GM21576 (cell line): ENCODE data around the gene RARRES2.
A peak's percentile ranks its signal among the peaks of the same experiment; 100 is the strongest.

ENCODE experiments used
- ATAC-seq: cut with Tn5 transposase; IDR thresholded peaks from one replicate; pipeline ENCODE4 v1.9.1; 2021; ENCODE audit warnings: mild to moderate bottlenecking, moderate library complexity; ENCODE audit not compliant: unreplicated experiment

RARRES2 gene

GRCh38 chr7:150339409-150339809 is 2.0 kb downstream of the RARRES2 start:
- no peak for ATAC-seq

- ATAC-seq = no peak
Observed at GRCh38 chr7:150338166-150338829, 3.1 kb downstream of the RARRES2 start.

- no peak for ATAC-seq
Observed at GRCh38 chr7:150337659-150338081, 3.8 kb downstream of the RARRES2 start.

DNA sequence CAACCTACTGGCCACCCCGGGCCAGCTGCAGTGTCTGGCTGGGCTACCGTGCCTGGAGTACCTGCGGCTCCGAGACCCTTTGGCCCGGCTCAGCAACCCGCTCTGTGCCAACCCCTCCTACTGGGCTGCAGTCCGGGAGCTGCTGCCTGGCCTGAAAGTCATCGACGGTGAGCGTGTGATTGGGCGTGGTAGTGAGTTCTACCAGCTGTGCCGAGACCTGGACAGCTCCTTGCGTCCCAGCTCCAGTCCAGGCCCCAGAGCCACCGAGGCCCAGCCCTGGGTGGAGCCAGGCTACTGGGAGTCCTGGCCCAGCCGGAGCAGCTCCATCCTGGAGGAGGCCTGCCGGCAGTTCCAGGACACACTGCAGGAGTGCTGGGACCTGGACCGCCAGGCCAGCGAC is 4.2 kb downstream of the RARRES2 start:
- no peak for ATAC-seq

GRCh38 chr7:150336746-150337145 is 4.7 kb downstream of the RARRES2 start:
- no peak for ATAC-seq

GRCh38 chr7:150335774-150336112 is 5.7 kb downstream of the RARRES2 start:
- no peak for ATAC-seq

- no peak for ATAC-seq
Observed at GRCh38 chr7:150335108-150335773, 6.2 kb downstream of the RARRES2 start.

DNA sequence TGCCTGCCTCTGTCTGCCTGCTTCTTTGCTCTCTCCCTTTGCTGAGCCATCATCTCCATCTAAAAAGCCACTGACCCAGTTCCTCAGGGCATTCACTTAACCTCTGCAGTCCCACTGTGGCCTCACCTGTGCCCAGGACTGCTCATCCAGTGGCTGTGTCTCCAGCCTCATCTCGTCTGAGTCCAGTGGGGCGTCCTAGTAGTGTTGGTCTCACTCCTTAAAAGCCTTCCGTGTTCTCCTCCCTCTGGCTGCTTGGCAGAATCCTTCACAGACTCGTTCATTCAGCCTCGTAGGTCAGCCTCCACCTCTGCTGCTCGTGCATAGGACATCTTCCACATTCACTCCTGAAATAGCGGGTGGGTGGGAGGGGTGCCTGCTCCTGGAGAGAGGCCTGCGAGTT is 7.3 kb downstream of the RARRES2 start:
- no peak for ATAC-seq

DNA sequence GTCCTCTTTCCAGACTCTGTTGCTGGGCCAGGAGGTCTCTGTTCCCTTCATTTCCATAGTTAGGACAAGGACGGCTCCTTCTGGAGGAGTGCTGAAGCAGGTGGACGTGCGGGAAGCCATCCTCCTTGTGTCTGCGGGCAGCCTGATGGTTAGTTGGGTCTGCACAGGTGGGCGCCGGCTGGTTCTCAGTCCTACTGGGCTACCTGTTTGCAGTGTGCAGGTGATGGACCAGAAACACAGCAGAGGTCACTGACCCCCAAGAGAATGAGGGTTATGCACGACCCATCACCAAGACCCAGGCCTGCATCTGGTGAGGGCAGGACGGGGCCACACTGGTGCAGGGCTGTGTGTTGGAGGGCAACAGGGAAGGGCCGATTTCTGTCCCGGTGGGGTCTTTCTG is 7.8 kb downstream of the RARRES2 start:
- no peak for ATAC-seq

DNA sequence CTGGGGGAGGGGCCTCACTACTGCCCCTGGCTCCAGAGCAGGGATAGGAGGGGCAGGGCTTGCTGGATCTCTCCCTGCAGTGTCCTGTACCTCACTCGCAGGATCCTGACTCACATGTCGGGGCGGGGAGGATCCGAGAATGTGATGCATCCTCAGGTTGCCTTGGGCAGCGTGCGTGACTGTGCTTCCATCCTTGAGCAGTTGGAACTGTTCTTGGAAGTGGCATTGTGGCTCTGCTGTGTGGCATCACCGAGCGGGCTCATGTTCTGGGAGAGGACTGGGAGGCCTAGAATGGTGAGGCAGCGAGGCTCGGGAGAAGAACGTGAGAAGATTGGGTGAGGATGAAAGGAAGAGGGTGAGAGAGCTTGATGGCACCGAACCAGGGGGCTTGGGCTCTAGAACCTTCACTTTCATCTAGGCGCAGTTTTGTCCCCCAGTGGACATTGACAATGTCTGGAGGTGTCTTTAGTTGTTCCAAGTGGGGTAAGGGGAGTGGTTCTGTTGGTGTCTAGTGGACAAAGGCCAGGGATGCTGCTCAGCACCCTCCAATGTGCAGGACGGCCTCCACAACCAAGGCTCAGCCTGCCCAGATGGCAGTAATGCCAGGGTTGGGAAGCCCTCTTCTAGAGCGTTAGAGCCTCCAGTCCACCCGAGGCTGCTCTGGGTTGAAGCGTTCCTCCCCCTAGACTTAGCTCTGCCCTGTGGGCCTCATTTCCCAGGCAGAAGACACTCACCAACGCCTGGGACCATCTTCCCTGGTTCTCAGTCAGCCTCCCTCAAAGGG is 8.4 kb downstream of the RARRES2 start:
- ATAC-seq = no peak

- no peak for ATAC-seq
Observed at GRCh38 chr7:150330211-150330885, 11.1 kb downstream of the RARRES2 start.

DNA sequence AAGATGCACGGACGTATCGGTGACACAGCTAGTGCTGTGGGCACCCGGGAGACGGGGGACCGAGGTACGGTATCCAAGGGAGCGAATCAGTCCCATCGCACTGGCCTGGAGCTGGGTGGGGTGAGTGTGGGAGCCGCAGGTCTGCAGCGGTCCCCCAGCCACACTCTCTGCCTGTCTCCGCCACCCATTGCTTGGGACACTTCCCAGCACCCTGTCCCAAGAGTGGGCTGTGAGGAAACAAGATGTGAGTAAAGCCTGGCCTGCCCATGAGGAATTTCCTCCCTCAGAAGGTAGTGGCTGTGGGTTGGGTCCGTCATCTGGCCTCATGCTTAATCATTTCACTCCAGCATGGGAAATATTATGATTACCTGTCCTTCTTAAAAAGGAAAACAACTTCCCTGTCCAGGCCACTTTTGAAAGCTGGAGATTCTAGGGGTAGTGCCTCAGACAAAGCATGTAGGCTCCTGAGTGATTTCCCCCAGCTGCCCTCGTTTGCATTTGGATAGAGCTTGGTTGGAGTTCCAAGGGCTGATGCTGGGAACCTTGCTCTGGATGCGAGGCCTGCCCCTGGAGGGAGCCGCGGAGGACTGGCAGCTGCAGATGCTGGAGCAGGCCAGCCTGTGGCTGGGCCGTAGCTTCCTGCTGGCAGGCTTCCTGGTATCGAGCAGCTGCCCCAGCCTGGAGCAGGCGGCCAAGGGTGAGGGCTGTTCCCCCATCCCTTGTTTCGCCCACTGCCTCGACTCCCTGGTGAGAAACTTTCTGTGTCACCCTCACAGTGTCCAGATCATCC is 11.9 kb downstream of the RARRES2 start:
- ATAC-seq = no peak

DNA sequence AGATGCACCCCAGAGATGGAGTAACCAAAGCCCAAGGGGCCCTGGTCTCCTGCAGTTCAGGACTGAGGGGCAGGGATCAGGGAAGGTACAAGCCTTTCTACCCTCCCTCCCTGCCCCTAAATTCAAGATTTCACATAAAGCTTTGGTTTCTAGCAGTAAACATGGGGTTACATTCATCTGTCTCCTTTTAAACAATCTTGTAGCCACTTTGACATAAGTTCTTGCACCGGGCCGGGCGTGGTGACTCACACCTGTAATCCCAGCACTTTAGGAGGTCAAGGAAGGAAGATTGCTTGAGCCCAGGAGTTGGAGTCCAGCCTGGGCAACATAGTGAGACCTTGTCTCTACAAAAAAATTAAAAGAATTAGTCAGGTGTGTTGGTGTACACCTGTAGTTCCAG is 14.1 kb downstream of the RARRES2 start:
- ATAC-seq = no peak

GRCh38 chr7:150326657-150327268 is 14.7 kb downstream of the RARRES2 start:
- ATAC-seq = no peak

DNA sequence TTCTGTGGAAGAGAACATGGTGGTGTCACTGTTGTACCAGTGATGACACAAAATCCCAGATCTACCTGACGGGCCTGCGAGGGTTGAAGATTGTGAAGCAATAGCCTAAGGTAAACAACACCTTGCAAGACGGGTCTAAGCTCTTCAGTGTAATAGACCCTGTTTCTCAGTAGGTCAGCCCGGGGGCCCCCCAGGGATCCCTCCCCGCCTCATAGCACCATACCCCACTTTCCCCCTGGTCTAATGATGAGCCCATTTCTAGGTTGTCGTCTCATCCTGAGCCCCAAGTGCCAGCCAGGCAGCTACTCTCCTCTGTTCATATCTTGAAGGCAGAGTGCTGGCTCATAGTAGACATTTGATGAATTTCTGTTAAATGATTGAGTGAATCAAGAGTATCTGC is 15.5 kb downstream of the RARRES2 start:
- no peak for ATAC-seq

DNA sequence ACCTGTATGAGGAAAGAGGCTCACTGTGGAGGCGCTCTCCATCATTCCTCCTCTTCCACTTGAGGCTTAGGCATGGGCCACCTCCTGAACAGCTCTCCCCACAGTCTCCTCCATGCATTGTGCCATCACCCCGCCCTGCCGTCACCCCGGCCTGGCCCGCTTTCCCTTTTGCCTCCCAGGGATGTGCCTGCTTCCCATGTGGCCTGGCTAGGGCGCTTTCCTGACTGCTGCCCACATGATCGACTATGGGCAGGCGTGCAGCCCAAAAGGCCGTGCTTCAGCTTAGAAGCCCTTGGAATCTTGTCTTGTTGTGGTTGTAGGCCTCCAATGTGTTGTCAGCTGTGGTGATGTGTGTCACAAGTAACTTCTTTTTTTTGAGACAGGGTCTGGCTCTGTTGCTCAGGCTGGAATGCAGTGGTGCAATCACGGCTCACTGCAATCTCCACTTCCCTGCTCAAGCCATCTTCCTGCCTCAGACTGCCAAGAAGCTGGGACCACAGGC is 16.3 kb downstream of the RARRES2 start:
- no peak for ATAC-seq

- no peak for ATAC-seq
Observed at GRCh38 chr7:150324373-150324961, 17.0 kb downstream of the RARRES2 start.

- peak; percentile 18 for ATAC-seq
Observed at GRCh38 chr7:150323682-150324372, 17.6 kb downstream of the RARRES2 start.
